Vagina (tissue), 2 donors: ENCODE measurements around the gene AK9.

Source experiments
- CTCF ChIP-seq, 3 experiments: fragments of 450-650 bp in 2 of 3; fragments of 200-600 bp in 1 of 3; sonication (generic) in 1 of 3; IDR thresholded peaks; one replicate each; pipeline ENCODE4 v1.5.1; 2017 to 2019; ENCODE audit warnings: antibody characterized with exemption in 3 of 3, mild to moderate bottlenecking in 2 of 3, moderate library complexity in 2 of 3
- POLR2A ChIP-seq, 2 donors: fragments of 450-650 bp; IDR thresholded peaks; one replicate each; pipeline ENCODE4 v1.6.1; 2017; ENCODE audit warnings: antibody characterized with exemption in 2 of 2, mild to moderate bottlenecking in 2 of 2, moderate library complexity in 2 of 2

GRCh38 chr6:109460161-109460829 is 230.7 kb downstream of the AK9 start:
- TF ChIP-seq CTCF (IDR thresholded peaks at IDR 0.05) (no peak), POLR2A (IDR thresholded peaks at IDR 0.05) (no peak)
